ENCODE results near the gene FBXL7.

The FBXL7 gene

DNA sequence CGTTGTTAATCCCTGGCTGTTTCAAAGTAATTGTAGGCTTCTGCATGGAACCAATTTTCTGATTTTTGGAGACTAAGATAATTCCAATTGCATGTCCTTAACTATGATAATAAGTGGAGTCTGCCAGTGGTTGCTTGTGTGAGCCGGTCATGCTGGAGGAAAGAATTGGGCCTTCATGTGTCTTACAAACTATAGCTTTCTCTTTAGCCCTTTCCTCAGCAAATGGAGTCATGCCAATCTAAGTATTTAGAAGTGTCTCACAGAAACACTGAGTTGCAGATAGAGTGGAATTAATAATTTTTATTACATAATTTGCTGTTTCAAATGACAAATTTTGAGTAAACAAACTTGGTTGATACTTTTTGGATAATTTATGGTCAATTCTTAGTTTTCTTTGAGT is 200.4 kb downstream of the FBXL7 start:
- TF ChIP-seq, protein P1, sequence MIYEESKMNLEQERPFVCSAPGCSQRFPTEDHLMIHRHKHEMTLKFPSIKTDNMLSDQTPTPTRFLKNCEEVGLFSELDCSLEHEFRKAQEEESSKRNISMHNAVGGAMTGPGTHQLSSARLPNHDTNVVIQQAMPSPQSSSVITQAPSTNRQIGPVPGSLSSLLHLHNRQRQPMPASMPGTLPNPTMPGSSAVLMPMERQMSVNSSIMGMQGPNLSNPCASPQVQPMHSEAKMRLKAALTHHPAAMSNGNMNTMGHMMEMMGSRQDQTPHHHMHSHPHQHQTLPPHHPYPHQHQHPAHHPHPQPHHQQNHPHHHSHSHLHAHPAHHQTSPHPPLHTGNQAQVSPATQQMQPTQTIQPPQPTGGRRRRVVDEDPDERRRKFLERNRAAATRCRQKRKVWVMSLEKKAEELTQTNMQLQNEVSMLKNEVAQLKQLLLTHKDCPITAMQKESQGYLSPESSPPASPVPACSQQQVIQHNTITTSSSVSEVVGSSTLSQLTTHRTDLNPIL (CRISPR knock-in tag; IDR thresholded peaks at IDR 0.05; ENCODE audit: low read depth), result no peak
- TF ChIP-seq RARB (CRISPR knock-in tag; IDR thresholded peaks at IDR 0.05), result no peak
- TF ChIP-seq ZC3H10 (CRISPR knock-in tag; IDR thresholded peaks at IDR 0.05), result no peak
- no peak for TF ChIP-seq ARNTL (CRISPR knock-in tag; IDR thresholded peaks at IDR 0.05; ENCODE audit: borderline replicate concordance, low read depth)
- no peak for TF ChIP-seq OSR1 (CRISPR knock-in tag; IDR thresholded peaks at IDR 0.05)
- no peak for TF ChIP-seq CSDC2 (CRISPR knock-in tag; IDR thresholded peaks at IDR 0.05)
- TF ChIP-seq TOX (CRISPR knock-in tag; IDR thresholded peaks at IDR 0.05; ENCODE audit: borderline replicate concordance), result no peak
- TF ChIP-seq BACH2 (CRISPR knock-in tag; IDR thresholded peaks at IDR 0.05; ENCODE audit: borderline replicate concordance), result no peak
- no peak for TF ChIP-seq ESRRG (CRISPR knock-in tag; IDR thresholded peaks at IDR 0.05)
- TF ChIP-seq GLIS3 (CRISPR knock-in tag; IDR thresholded peaks at IDR 0.05), result no peak
- no peak for TF ChIP-seq ZFP3 (CRISPR knock-in tag; IDR thresholded peaks at IDR 0.05)
- no peak for TF ChIP-seq ZNF565 (CRISPR knock-in tag; conservative IDR thresholded peaks at IDR 0.05; ENCODE audit: low read depth)
- TF ChIP-seq, protein P2, sequence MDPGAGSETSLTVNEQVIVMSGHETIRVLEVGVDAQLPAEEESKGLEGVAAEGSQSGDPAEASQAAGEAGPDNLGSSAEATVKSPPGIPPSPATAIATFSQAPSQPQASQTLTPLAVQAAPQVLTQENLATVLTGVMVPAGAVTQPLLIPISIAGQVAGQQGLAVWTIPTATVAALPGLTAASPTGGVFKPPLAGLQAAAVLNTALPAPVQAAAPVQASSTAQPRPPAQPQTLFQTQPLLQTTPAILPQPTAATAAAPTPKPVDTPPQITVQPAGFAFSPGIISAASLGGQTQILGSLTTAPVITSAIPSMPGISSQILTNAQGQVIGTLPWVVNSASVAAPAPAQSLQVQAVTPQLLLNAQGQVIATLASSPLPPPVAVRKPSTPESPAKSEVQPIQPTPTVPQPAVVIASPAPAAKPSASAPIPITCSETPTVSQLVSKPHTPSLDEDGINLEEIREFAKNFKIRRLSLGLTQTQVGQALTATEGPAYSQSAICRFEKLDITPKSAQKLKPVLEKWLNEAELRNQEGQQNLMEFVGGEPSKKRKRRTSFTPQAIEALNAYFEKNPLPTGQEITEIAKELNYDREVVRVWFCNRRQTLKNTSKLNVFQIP (CRISPR knock-in tag; IDR thresholded peaks at IDR 0.05; ENCODE audit: borderline replicate concordance, low read depth), result no peak
- TF ChIP-seq ZFP30 (CRISPR knock-in tag; IDR thresholded peaks at IDR 0.05), result no peak
- TF ChIP-seq, protein P3, sequence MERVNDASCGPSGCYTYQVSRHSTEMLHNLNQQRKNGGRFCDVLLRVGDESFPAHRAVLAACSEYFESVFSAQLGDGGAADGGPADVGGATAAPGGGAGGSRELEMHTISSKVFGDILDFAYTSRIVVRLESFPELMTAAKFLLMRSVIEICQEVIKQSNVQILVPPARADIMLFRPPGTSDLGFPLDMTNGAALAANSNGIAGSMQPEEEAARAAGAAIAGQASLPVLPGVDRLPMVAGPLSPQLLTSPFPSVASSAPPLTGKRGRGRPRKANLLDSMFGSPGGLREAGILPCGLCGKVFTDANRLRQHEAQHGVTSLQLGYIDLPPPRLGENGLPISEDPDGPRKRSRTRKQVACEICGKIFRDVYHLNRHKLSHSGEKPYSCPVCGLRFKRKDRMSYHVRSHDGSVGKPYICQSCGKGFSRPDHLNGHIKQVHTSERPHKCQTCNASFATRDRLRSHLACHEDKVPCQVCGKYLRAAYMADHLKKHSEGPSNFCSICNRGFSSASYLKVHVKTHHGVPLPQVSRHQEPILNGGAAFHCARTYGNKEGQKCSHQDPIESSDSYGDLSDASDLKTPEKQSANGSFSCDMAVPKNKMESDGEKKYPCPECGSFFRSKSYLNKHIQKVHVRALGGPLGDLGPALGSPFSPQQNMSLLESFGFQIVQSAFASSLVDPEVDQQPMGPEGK (CRISPR knock-in tag; IDR thresholded peaks at IDR 0.05; ENCODE audit: borderline replicate concordance), result no peak
- no peak for TF ChIP-seq TCF4 (CRISPR knock-in tag; IDR thresholded peaks at IDR 0.05; ENCODE audit: borderline replicate concordance)
- TF ChIP-seq ZNF70 (CRISPR knock-in tag; IDR thresholded peaks at IDR 0.05), result no peak
- ATAC-seq, result no peak

DNA sequence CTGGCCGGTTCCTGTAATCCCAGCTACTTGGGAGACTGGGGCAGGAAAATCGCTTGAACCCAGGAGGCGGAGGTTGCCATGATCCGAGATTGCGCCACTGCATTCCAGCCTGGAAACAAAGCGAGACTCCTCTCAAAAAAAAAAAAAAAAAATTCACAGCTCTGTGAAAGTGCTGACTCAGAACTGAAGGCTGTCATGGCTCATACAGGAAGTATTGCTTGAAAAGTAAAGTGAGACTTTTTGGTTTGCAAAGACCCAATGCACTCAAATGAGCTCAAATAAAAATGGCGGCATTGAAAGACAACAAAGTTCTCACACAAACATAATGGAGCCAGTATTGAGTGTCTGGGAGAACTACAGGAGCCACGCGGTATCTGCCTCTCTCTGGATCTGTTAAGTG is 202.1 kb downstream of the FBXL7 start:
- no peak for ATAC-seq
- TF ChIP-seq GLIS3 (CRISPR knock-in tag; IDR thresholded peaks at IDR 0.05), result no peak
- TF ChIP-seq ZNF565 (CRISPR knock-in tag; conservative IDR thresholded peaks at IDR 0.05; ENCODE audit: low read depth), result no peak
- no peak for TF ChIP-seq CSDC2 (CRISPR knock-in tag; IDR thresholded peaks at IDR 0.05)
- TF ChIP-seq TOX (CRISPR knock-in tag; IDR thresholded peaks at IDR 0.05; ENCODE audit: borderline replicate concordance), result no peak
- TF ChIP-seq, protein P1 (CRISPR knock-in tag; IDR thresholded peaks at IDR 0.05; ENCODE audit: low read depth), result no peak
- TF ChIP-seq ISL1 (CRISPR knock-in tag; IDR thresholded peaks at IDR 0.05), result 0 out of 2 replicates have a peak, but pooled peaks have one; percentile 9
- no peak for TF ChIP-seq BACH2 (CRISPR knock-in tag; IDR thresholded peaks at IDR 0.05; ENCODE audit: borderline replicate concordance)

DNA sequence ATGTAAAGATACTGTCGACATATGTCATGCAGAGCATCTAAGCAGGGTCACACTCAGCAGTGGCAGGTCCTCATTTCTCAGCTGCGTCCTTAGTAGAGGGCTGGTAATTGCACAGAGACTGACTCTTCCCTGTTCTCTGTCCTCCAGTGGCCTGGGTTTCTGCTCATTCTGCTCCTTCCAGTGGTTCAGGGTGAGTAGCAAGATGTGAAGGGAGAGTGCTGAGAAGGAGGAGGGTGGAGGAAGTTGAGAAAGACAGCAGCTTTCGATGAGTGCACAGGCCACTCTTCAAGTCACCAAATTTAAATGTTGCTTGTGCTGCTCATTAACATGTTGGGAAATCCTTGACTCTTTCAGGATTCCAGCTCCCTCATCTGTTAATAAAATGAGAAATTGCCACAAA is 203.9 kb downstream of the FBXL7 start:
- ATAC-seq, result peak; percentile 44
- TF ChIP-seq PPARA (CRISPR knock-in tag; IDR thresholded peaks at IDR 0.05; ENCODE audit: borderline replicate concordance) (no peak), ZNF8 (CRISPR knock-in tag; IDR thresholded peaks at IDR 0.05) (no peak), ARNTL (CRISPR knock-in tag; IDR thresholded peaks at IDR 0.05; ENCODE audit: borderline replicate concordance, low read depth) (no peak), SNAI2 (CRISPR knock-in tag; IDR thresholded peaks at IDR 0.05) (no peak), BACH2 (CRISPR knock-in tag; IDR thresholded peaks at IDR 0.05; ENCODE audit: borderline replicate concordance) (no peak), OSR1 (CRISPR knock-in tag; IDR thresholded peaks at IDR 0.05) (no peak), ZFP30 (CRISPR knock-in tag; IDR thresholded peaks at IDR 0.05) (no peak), RARB (CRISPR knock-in tag; IDR thresholded peaks at IDR 0.05) (no peak), ZNF70 (CRISPR knock-in tag; IDR thresholded peaks at IDR 0.05) (no peak), ESRRG (CRISPR knock-in tag; IDR thresholded peaks at IDR 0.05) (no peak), TCF4 (CRISPR knock-in tag; IDR thresholded peaks at IDR 0.05; ENCODE audit: borderline replicate concordance) (no peak)
- TF ChIP-seq, protein P4, sequence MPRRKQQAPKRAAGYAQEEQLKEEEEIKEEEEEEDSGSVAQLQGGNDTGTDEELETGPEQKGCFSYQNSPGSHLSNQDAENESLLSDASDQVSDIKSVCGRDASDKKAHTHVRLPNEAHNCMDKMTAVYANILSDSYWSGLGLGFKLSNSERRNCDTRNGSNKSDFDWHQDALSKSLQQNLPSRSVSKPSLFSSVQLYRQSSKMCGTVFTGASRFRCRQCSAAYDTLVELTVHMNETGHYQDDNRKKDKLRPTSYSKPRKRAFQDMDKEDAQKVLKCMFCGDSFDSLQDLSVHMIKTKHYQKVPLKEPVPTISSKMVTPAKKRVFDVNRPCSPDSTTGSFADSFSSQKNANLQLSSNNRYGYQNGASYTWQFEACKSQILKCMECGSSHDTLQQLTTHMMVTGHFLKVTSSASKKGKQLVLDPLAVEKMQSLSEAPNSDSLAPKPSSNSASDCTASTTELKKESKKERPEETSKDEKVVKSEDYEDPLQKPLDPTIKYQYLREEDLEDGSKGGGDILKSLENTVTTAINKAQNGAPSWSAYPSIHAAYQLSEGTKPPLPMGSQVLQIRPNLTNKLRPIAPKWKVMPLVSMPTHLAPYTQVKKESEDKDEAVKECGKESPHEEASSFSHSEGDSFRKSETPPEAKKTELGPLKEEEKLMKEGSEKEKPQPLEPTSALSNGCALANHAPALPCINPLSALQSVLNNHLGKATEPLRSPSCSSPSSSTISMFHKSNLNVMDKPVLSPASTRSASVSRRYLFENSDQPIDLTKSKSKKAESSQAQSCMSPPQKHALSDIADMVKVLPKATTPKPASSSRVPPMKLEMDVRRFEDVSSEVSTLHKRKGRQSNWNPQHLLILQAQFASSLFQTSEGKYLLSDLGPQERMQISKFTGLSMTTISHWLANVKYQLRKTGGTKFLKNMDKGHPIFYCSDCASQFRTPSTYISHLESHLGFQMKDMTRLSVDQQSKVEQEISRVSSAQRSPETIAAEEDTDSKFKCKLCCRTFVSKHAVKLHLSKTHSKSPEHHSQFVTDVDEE (CRISPR knock-in tag; IDR thresholded peaks at IDR 0.05), result no peak
- TF ChIP-seq, protein P2 (CRISPR knock-in tag; IDR thresholded peaks at IDR 0.05; ENCODE audit: borderline replicate concordance, low read depth), result no peak
- TF ChIP-seq, protein P5, sequence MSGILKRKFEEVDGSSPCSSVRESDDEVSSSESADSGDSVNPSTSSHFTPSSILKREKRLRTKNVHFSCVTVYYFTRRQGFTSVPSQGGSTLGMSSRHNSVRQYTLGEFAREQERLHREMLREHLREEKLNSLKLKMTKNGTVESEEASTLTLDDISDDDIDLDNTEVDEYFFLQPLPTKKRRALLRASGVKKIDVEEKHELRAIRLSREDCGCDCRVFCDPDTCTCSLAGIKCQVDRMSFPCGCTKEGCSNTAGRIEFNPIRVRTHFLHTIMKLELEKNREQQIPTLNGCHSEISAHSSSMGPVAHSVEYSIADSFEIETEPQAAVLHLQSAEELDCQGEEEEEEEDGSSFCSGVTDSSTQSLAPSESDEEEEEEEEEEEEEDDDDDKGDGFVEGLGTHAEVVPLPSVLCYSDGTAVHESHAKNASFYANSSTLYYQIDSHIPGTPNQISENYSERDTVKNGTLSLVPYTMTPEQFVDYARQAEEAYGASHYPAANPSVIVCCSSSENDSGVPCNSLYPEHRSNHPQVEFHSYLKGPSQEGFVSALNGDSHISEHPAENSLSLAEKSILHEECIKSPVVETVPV (CRISPR knock-in tag; IDR thresholded peaks at IDR 0.05), result no peak
- TF ChIP-seq, protein P3 (CRISPR knock-in tag; IDR thresholded peaks at IDR 0.05; ENCODE audit: borderline replicate concordance), result no peak
